ENCODE results near the gene CMPK1.
A peak's percentile ranks its signal among the peaks of the same experiment; 100 is the strongest.

- TF ChIP-seq POLR2A (IDR thresholded peaks at IDR 0.05) (no peak), CTCF (IDR thresholded peaks at IDR 0.05) (peak; percentile 30 to 45 (median 36))
Measured at GRCh38 chr1:47424336-47424982, 90.9 kb downstream of the CMPK1 start.
